H1 (cell line): Measurements from ENCODE around the gene EPHA4. TPM values are rescaled to one million over a fixed set of nuclear protein-coding genes. Genes with fewer than 3 reads are reported as not detected.

ENCODE experiments used
- CEBPB ChIP-seq: IDR thresholded peaks from 2 replicates; pipeline ENCODE4 v1.6.1; 2012; ENCODE audit warnings: low read depth, low read length
- CREB1 ChIP-seq: IDR thresholded peaks from 2 replicates; pipeline ENCODE4 v1.6.1; 2012; ENCODE audit warnings: inconsistent platforms
- KDM5A ChIP-seq: fragments of 200-600 bp; IDR thresholded peaks from 2 replicates; pipeline ENCODE4 v1.7.1; 2012; ENCODE audit warnings: mild to moderate bottlenecking, low read length, inconsistent platforms, mixed read lengths
- POLR2AphosphoS5 ChIP-seq: IDR thresholded peaks from 2 replicates; pipeline ENCODE4 v1.6.1; 2011; ENCODE audit warnings: low read depth, low read length
- SAP30 ChIP-seq: fragments of 300-600 bp; sonication (generic); IDR thresholded peaks from 2 replicates; pipeline ENCODE4 v1.7.1; 2012; ENCODE audit warnings: low read length, moderate library complexity, mild to moderate bottlenecking, inconsistent platforms; ENCODE audit not compliant: insufficient read depth, insufficient replicate concordance
- ZNF274 ChIP-seq: IDR thresholded peaks from 2 replicates; pipeline ENCODE4 v1.7.0; 2012; ENCODE audit warnings: low read length, borderline replicate concordance; ENCODE audit errors: extremely low read depth
- polyA plus RNA-seq, 7 experiments: library from polyadenylated mRNA; depleted of rRNA in 3 of 7; stranded (reverse) in 5 of 7; unstranded in 2 of 7; fragments of >200 nt in 5 of 7; fragments of 200-250 nt in 2 of 7; gene quantifications; 1 replicate in 5 of 7; 2 replicates in 1 of 7; 4 replicates in 1 of 7; pipeline versions ENCODE4 v1.2.1 to v1.2.3, GENCODE V29; 2011 to 2013; ENCODE audit warnings: missing spikeins in 2 of 7, mixed read lengths in 2 of 7
- total RNA-seq: library from RNA; stranded (reverse); fragmentation: NEBNext Ultra II Directional; extraction: Animal tissue kit (Norgen Biotek cat#: 25700); gene quantifications from 2 replicates; pipeline ENCODE4 v1.2.1, GENCODE V29; 2021

EPHA4 gene
- total and polyA plus RNA-seq, 2 of the 8 experiments (the other 6 are each of a cell fraction or from before 2014, with no cell fraction given): 4.3 to 5.7 TPM

GRCh38 chr2:221448057-221448843 is 123.9 kb downstream of the EPHA4 start (continued):
- TF ChIP-seq SAP30 (no peak), KDM5A (no peak), CREB1 (no peak), ZNF274 (no peak), POLR2AphosphoS5 (no peak), CEBPB (no peak)
